OCI-M2 (cell line): ENCODE results near the gene UGT1A5.
"Not testable (repeated sequence)": the region's sequence is repeated elsewhere in the genome, so short reads cannot be mapped to it uniquely, and the experiment has no call there.

ENCODE experiments used
- DNase-seq: peaks from one replicate; lab custom pipeline; 2025; ENCODE audit not compliant: unreplicated experiment; lab: John Stamatoyannopoulos, UW

UGT1A5 gene

GRCh38 chr2:233693963-233694362 is 18.7 kb upstream of the UGT1A5 start:
- no peak for DNase-seq

- DNase-seq = no peak
Observed at GRCh38 chr2:233698740-233699139, 14.0 kb upstream of the UGT1A5 start.

GRCh38 chr2:233699424-233700027 is 13.2 kb upstream of the UGT1A5 start:
- DNase-seq = no peak

GRCh38 chr2:233700028-233700635 is 12.6 kb upstream of the UGT1A5 start:
- DNase-seq = no peak

GRCh38 chr2:233700842-233701241 is 11.9 kb upstream of the UGT1A5 start:
- DNase-seq = not testable (repeated sequence)

- DNase-seq = no peak
Observed at GRCh38 chr2:233702238-233702637, 10.5 kb upstream of the UGT1A5 start.

- DNase-seq = no peak
Observed at GRCh38 chr2:233705911-233706506, 6.7 kb upstream of the UGT1A5 start.

- DNase-seq = no peak
Observed at GRCh38 chr2:233706720-233707119, 6.0 kb upstream of the UGT1A5 start.

GRCh38 chr2:233707940-233708644 is 4.6 kb upstream of the UGT1A5 start:
- DNase-seq = no peak

GRCh38 chr2:233708942-233709341 is 3.8 kb upstream of the UGT1A5 start:
- DNase-seq = no peak

GRCh38 chr2:233711312-233712008 is 1.2 kb upstream of the UGT1A5 start:
- no peak for DNase-seq

- DNase-seq = no peak
Observed at GRCh38 chr2:233713262-233713615, 532 bp downstream of the UGT1A5 start.

- DNase-seq = no peak
Observed at GRCh38 chr2:233714121-233714520, 1.4 kb downstream of the UGT1A5 start.

GRCh38 chr2:233718552-233718951 is 5.8 kb downstream of the UGT1A5 start, which contains the start of gene UGT1A4:
UGT1A4 (plus strand) TSS chr2:233718736; CDS start chr2:233718821, 85 bp downstream.
- DNase-seq = no peak

GRCh38 chr2:233728723-233729301 is 16.1 kb downstream of the UGT1A5 start, which contains the start of gene UGT1A3:
UGT1A3 (plus strand) TSS chr2:233729042; CDS start chr2:233729127, 85 bp downstream.
- no peak for DNase-seq

GRCh38 chr2:233736868-233737653 is 24.4 kb downstream of the UGT1A5 start:
- not testable (repeated sequence) for DNase-seq

GRCh38 chr2:233740870-233741269 is 28.2 kb downstream of the UGT1A5 start:
- no peak for DNase-seq

- DNase-seq = no peak
Observed at GRCh38 chr2:233743464-233744259, 31.0 kb downstream of the UGT1A5 start.

GRCh38 chr2:233745073-233745755 is 32.5 kb downstream of the UGT1A5 start:
- DNase-seq = no peak
